Left lung (tissue), 10 donors: ENCODE results near the gene RAB27A. TPM values are rescaled to one million over a fixed set of nuclear protein-coding genes. Genes with fewer than 3 reads are reported as not detected.
"Not testable (repeated sequence)": the region's sequence is repeated elsewhere in the genome, so short reads cannot be mapped to it uniquely, and the experiment has no call there.

Experiments used
- ATAC-seq: fragments of 200-7000 bp; cut with Tn5 transposase; one replicate; pipeline ENCODE4 v1.9.1; 2020; ENCODE audit warnings: moderate library complexity
- DNase-seq, 4 donors: peaks; one replicate each; pipeline ENCODE4 v3.0.0-alpha.2; 2013 to 2020
- H3K27ac ChIP-seq, 2 donors: fragments of 200-600 bp; sonication (generic) in 1 of 2; one replicate each; pipeline versions ENCODE4 v1.5.0 to v1.8.0; 2020 to 2021
- H3K27me3 ChIP-seq, 2 donors: fragments of 200-600 bp; sonication (generic) in 1 of 2; one replicate each; pipeline versions ENCODE4 v1.5.0 to v1.8.0; 2020 to 2021
- H3K36me3 ChIP-seq, 2 donors: fragments of 200-600 bp; sonication (generic) in 1 of 2; one replicate each; pipeline versions ENCODE4 v1.5.0 to v1.8.0; 2020 to 2021
- H3K4me1 ChIP-seq, 2 donors: fragments of 200-600 bp; one replicate each; pipeline ENCODE4 v1.8.0; 2021
- H3K4me3 ChIP-seq, 2 donors: fragments of 200-600 bp; sonication (generic) in 1 of 2; one replicate each; pipeline versions ENCODE4 v1.5.0 to v1.8.0; 2020 to 2021; ENCODE audit warnings: mild to moderate bottlenecking in 1 of 2
- H3K9me3 ChIP-seq, 2 donors: fragments of 200-600 bp; sonication (generic) in 1 of 2; one replicate each; pipeline versions ENCODE4 v1.5.0 to v1.8.0; 2020 to 2021
- intact Hi-C, 2 donors: fragments of 100-400 bp; cut with DNase I; formaldehyde crosslinking; loops; one replicate each; pipeline versions ENCODE4 v1.11.2 to v1.14.2; 2022
- polyA plus RNA-seq, 6 donors: library from polyadenylated mRNA; unstranded; fragments of 120-200 nt; gene quantifications; one replicate each; pipeline ENCODE4 v1.2.1, GENCODE V29; 2013; ENCODE audit not compliant: insufficient read length in 6 of 6
- total RNA-seq, 2 donors: library from RNA; stranded (reverse); fragmentation: NEBNext Ultra II Directional; extraction: Animal tissue kit (Norgen Biotek cat#: 25700); gene quantifications; one replicate each; pipeline ENCODE4 v1.2.1, GENCODE V29; 2021
- TF ChIP-seq, protein P1 (sequence below), 2 donors: fragments of 200-600 bp; sonication (generic) in 1 of 2; IDR thresholded peaks; one replicate each; pipeline versions ENCODE4 v1.5.0 to v1.8.0; 2021; ENCODE audit warnings: antibody characterized with exemption in 2 of 2
- donor health status: DM: no; HTN: yes; CAD: no.
- donor health status: DM: no; HTN: no; CAD: no.

RAB27A gene
- total and polyA plus RNA-seq, 8 donors: 29.6 to 85.7 (median 40.9) TPM

DNA sequence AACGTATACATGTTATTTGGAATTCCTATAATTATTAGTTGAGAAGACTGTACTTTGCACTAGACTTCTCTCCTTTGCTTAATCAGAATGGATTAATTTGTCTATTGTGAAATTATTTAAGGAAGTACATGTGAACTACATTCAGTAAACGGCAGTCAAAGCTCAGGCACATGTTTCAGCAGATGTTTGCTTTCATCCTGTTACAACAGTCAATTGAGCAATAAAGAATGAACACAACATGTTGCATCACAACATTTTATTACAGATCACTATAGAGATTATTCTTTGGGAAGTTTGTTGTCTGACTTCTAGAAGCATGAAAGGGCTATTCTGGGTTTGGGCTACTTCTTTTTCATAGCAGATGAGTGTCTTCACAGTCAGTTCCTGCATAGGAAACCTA lies 39.2 kb downstream of the RAB27A start:
- Histone ChIP-seq H3K27ac (peak overlapping the region; percentile 58 to 88), H3K27me3 (no peaks in the 10 kb centered on the region), H3K36me3 (no peaks in the 10 kb centered on the region), H3K9me3 (no peaks in the 10 kb centered on the region), H3K4me3 (no peak overlapping the region), H3K4me1 (peaks cover 26 to 94% of the 10 kb centered on the region in 2 donors)
- DNase-seq: peak in 2 of 4 donors; percentile 67 to 76
- intact Hi-C loops: no loop called here
- peak; percentile 37 for ATAC-seq
- TF ChIP-seq, protein P1, sequence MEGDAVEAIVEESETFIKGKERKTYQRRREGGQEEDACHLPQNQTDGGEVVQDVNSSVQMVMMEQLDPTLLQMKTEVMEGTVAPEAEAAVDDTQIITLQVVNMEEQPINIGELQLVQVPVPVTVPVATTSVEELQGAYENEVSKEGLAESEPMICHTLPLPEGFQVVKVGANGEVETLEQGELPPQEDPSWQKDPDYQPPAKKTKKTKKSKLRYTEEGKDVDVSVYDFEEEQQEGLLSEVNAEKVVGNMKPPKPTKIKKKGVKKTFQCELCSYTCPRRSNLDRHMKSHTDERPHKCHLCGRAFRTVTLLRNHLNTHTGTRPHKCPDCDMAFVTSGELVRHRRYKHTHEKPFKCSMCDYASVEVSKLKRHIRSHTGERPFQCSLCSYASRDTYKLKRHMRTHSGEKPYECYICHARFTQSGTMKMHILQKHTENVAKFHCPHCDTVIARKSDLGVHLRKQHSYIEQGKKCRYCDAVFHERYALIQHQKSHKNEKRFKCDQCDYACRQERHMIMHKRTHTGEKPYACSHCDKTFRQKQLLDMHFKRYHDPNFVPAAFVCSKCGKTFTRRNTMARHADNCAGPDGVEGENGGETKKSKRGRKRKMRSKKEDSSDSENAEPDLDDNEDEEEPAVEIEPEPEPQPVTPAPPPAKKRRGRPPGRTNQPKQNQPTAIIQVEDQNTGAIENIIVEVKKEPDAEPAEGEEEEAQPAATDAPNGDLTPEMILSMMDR (IDR thresholded peaks at IDR 0.05): no peak

DNA sequence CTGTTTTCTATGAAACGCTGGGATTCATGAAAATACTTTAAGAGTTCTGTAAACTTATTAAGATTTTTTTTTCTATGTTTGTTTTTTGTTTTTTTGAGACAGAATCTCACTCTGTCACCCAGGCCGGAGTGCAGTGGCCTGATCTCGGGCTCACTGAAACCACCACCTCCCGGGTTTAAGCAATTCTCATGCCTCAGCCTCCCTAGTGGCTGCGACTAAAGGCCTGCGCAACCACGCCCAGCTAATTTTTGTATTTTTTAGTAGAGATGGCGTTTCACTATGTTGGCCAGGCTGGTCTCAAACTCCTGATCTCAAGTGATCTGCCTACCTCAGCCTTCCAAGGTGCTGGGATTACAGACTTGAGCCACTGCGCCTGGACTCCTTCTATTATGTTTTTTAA lies 39.7 kb downstream of the RAB27A start:
- H3K9me3 ChIP-seq, DNase-seq, H3K4me3 ChIP-seq, H3K27me3 ChIP-seq, intact Hi-C loops, ATAC-seq, H3K36me3 ChIP-seq: not testable (repeated sequence)
- Histone ChIP-seq H3K4me1 (peaks cover 26 to 94% of the 10 kb centered on the region in 2 donors), H3K27ac (peak overlapping the region; percentile 58 to 88)

DNA sequence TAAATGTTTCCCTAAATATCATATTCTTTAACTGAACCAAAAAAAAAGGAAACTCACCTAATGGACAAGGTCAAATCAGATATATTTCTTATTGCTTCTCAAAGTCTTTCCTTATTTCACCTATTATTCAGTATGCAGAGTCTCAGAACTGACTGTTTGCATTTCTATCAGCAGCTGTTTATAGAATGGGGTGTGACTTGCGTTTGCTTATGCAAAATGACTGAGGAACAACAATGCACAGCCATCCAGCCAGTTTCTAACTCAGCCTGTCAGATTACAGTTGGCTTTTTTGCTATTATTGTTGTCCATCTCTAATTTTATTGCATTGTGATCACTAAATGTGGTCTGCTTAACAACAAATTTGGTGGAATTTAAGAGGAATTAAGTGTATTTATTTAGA lies 40.7 kb downstream of the RAB27A start:
- intact Hi-C loops: no loop called here
- Histone ChIP-seq H3K27me3 (no peaks in the 10 kb centered on the region), H3K4me3 (no peak overlapping the region), H3K36me3 (no peaks in the 10 kb centered on the region), H3K9me3 (no peaks in the 10 kb centered on the region), H3K27ac (peak overlapping the region in 1 of 2 donors; percentile 88), H3K4me1 (peaks cover 23 to 89% of the 10 kb centered on the region in 2 donors)
- TF ChIP-seq, protein P1 (IDR thresholded peaks at IDR 0.05): no peak
- peak; percentile 24 for ATAC-seq
- DNase-seq: no peak

DNA sequence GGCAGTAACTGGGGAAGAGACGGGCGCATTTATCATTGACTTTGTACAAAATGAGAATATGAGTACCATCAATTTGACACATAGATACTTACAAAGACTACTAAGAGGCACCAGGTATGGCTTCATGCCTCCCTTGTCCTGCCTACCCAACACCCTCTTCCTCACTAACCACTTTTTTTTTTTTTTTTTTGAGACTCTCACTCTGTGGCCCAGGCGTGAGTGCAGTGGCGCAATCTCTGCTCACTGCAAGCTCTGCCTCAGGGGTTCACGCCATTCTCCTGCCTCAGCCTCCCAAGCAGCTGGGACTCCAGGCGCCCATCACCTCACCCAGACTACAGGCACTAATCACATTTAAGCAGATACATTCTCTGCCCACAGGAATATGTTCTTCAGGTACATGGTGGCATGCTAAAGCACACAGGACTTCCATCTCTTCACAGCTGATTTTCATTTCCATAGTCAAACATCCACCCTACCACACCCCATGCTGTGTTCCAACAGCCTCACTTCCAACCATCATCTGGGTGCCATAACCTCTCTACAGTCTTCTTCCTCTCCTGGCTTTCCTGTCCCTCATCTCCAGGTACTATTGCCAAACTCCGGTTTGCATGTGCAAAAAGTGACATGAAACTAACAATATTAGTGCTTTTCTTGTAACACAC lies 41.7 kb downstream of the RAB27A start:
- Histone ChIP-seq H3K27me3 (no peaks in the 10 kb centered on the region), H3K36me3 (no peaks in the 10 kb centered on the region), H3K27ac (peak overlapping the region; percentile 23 to 88), H3K4me1 (peaks cover 14 to 79% of the 10 kb centered on the region in 2 donors), H3K9me3 (no peaks in the 10 kb centered on the region), H3K4me3 (no peak overlapping the region)
- DNase-seq (peak in 2 of 4 donors; percentile 51 to 86), ATAC-seq (peak; percentile 34)
- TF ChIP-seq, protein P1 (IDR thresholded peaks at IDR 0.05): no peak
- intact Hi-C loops: no loop called here

DNA sequence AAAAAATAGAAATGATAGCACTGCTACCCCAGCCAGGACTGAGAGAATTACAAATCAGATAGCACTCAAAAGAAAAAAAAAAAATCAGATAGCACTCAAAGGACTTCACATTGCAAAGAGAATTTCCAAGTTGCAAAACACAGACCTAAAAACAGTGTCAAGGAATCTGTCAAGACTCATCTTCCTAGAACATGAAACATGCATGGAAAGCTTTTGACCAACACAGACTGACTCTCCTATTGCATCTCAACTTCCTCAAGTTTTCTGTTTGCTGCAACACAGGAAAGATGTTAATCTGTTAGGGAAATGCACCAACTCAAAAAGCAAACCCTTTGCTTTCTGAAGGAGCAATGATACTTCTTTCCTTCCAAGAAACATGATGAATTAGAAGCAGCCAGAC lies 42.3 kb downstream of the RAB27A start:
- Histone ChIP-seq H3K27me3 (no peaks in the 10 kb centered on the region), H3K4me1 (peaks cover 14 to 78% of the 10 kb centered on the region in 2 donors), H3K4me3 (no peak overlapping the region), H3K36me3 (no peaks in the 10 kb centered on the region), H3K27ac (peak overlapping the region; percentile 53 to 88), H3K9me3 (no peaks in the 10 kb centered on the region)
- intact Hi-C loops: no loop called here
- ATAC-seq (peak; percentile 7), DNase-seq (no peak)
- TF ChIP-seq, protein P1 (IDR thresholded peaks at IDR 0.05): no peak

DNA sequence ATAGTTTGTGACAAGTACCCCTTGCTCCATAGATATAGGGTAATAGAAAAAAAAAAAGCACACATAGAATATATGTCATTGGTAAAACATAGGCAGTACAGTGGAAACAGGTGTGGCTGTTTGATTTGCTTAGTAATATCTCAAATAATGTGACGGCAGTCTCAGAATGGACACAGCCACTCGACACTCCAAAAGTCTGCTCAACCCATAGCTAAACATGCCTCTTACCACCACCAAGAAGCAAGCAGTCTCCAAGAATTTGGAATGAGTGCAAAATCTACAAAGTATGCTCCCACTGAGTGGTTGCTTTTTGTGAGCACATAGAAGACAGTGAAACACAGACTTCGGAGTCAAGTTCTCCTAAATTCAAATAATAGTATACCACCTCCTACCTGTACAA lies 43.0 kb downstream of the RAB27A start:
- H3K4me3 ChIP-seq: no peak overlapping the region
- H3K27ac ChIP-seq: peak overlapping the region; percentile 58 to 88
- ATAC-seq: peak; percentile 75
- H3K36me3 ChIP-seq: no peaks in the 10 kb centered on the region
- no peaks in the 10 kb centered on the region for H3K27me3 ChIP-seq
- no peak for DNase-seq
- no peaks in the 10 kb centered on the region for H3K9me3 ChIP-seq
- intact Hi-C loops: no loop called here
- H3K4me1 ChIP-seq: peaks cover 13 to 77% of the 10 kb centered on the region in 2 donors
- TF ChIP-seq, protein P1 (IDR thresholded peaks at IDR 0.05): no peak
